Heart right ventricle (tissue), 16 donors: Measurements from ENCODE around the gene MSH6. TPM values are rescaled to one million over a fixed set of nuclear protein-coding genes. Genes with fewer than 3 reads are reported as not detected.

Source experiments
- ATAC-seq, 8 donors: fragments of 200-7000 bp; cut with Tn5 transposase; one replicate each; pipeline ENCODE4 v1.9.1; 2020; ENCODE audit warnings: mild to moderate bottlenecking in 8 of 8, moderate library complexity in 8 of 8, moderate number of reproducible peaks in 1 of 8
- DNase-seq, 2 donors: peaks; one replicate each; pipeline ENCODE4 v3.0.0-alpha.2; 2020
- H3K27ac ChIP-seq, 10 donors: fragments of 200-600 bp; sonication (generic) in 2 of 10; one replicate each; pipeline versions ENCODE4 v1.5.0 to v1.8.0; 2020 to 2022; ENCODE audit warnings: mild to moderate bottlenecking in 3 of 10
- H3K27me3 ChIP-seq, 7 donors: fragments of 200-600 bp; one replicate each; pipeline ENCODE4 v1.8.0; 2021 to 2022; ENCODE audit warnings: mild to moderate bottlenecking in 2 of 7
- H3K36me3 ChIP-seq, 9 donors: fragments of 200-600 bp; sonication (generic) in 1 of 9; one replicate each; pipeline versions ENCODE4 v1.5.0 to v1.8.0; 2020 to 2022; ENCODE audit warnings: mild to moderate bottlenecking in 2 of 9
- H3K4me1 ChIP-seq, 9 donors: fragments of 200-600 bp; sonication (generic) in 1 of 9; one replicate each; pipeline versions ENCODE4 v1.5.0 to v1.8.0; 2020 to 2022; ENCODE audit warnings: mild to moderate bottlenecking in 4 of 9
- H3K4me3 ChIP-seq, 10 donors: fragments of 200-600 bp; sonication (generic) in 2 of 10; one replicate each; pipeline versions ENCODE4 v1.5.0 to v1.8.0; 2020 to 2022; ENCODE audit warnings: mild to moderate bottlenecking in 7 of 10, moderate library complexity in 2 of 10
- H3K9me3 ChIP-seq, 11 donors: fragments of 200-600 bp in 10 of 11; sonication (generic) in 2 of 11; one replicate each; pipeline versions ENCODE4 v1.5.0 to v1.8.0; 2013 to 2022; ENCODE audit warnings: mild to moderate bottlenecking in 2 of 11, control low read depth in 1 of 11, moderate library complexity in 1 of 11
- CTCF ChIP-seq, 9 donors: fragments of 200-600 bp; sonication (generic) in 2 of 9; IDR thresholded peaks; one replicate each; pipeline versions ENCODE4 v1.5.0 to v1.8.0; 2021 to 2022; ENCODE audit warnings: antibody characterized with exemption in 9 of 9, mild to moderate bottlenecking in 5 of 9, moderate library complexity in 1 of 9
- WGBS, 2 donors: extraction: QIAGEN DNeasy Blood & Tissue Kit; methylation state at CpG; one replicate each; pipeline ENCODE4 v1.1.7; 2013; ENCODE audit warnings: inconsistent platforms in 1 of 2; 5-methylcytosine and 5-hydroxymethylcytosine counted together
- intact Hi-C, 10 donors: fragments of 100-400 bp; cut with DNase I; formaldehyde crosslinking; loops; one replicate each; pipeline versions ENCODE4 v1.11.1 to v1.14.2; 2022
- polyA plus RNA-seq, 2 donors: library from polyadenylated mRNA; stranded (reverse); fragments of 200-250 nt; gene quantifications; one replicate each; pipeline ENCODE4 v1.2.3, GENCODE V29; 2013
- total RNA-seq, 10 donors: library from RNA; stranded (reverse); fragmentation: NEBNext Ultra II Directional in 3 of 10; extraction: Animal tissue kit (Norgen Biotek cat#: 25700) in 3 of 10; gene quantifications; one replicate each; pipeline versions ENCODE4 v1.2.1 to v1.2.4, GENCODE V29; 2021 to 2023
- donor health status: Arrhythmogenic right ventricular cardiomyopathy.
- donor health status: ischemic (EF 13 %, LVEDD 7.1; RV severe dilation, severe dysfunction).
- donor health status: healthy with polysubstance abuse.
- donor health status: DM: no; HTN: yes; CAD: no.
- donor health status: DM: no; HTN: no; CAD: no.
- donor health status: ischemic (EF 25% LVEDD 6.9; RV normal size, moderate dysfunction).
- donor health status: ischemic (EF 25% LVEDD 5.7; RV mildly dilated, moderate dysfunction).
- donor health status: healthy.
- donor health status: DM: yes; HTN: yes; CAD: no.
- donor health status: Ischemic cardiomyopathy.
- donor health status: ischemic (EF 35%, LVEDD 5.7; RV mildly dilated, moderate dysfunction).
- donor health status: nonischemic (EF 11% LVEDD 7.7; RV severe dilation, severe dysfunction).
- donor health status: DM: yes; HTN: yes; CAD: no.
- donor health status: PGD.
- donor health status: ischemic (EF 29% LVEDD 5.4; RV normal size, mild dysfunction).
- donor health status: nonischemic (EF 23%, LVEDD 6.1; RV moderate dilation, normal function).

MSH6 gene
- total and polyA plus RNA-seq, 12 donors: 4.5 to 25.2 (median 21.0) TPM

GRCh38 chr2:47809903-47810302 lies 27.0 kb downstream of the MSH6 start:
- Histone ChIP-seq H3K27ac (no peak overlapping the region), H3K36me3 (peaks cover 0 to 100% (median 46%) of the 10 kb centered on the region in 9 donors), H3K4me3 (no peak overlapping the region), H3K4me1 (peaks cover 0 to 20% (median 0%) of the 10 kb centered on the region in 9 donors), H3K9me3 (no peaks in the 10 kb centered on the region), H3K27me3 (no peaks in the 10 kb centered on the region)
- DNase-seq (no peak), ATAC-seq (no peak)
- WGBS, 2 donors: 75 to 87% methylated on average over 2 of the region's 2 CpGs
- intact Hi-C loops: no loop called here
- no peak for TF ChIP-seq CTCF (IDR thresholded peaks at IDR 0.05)

- ATAC-seq: no peak
- peaks cover 0 to 100% (median 39%) of the 10 kb centered on the region in 9 donors for H3K36me3 ChIP-seq
- no peak overlapping the region for H3K27ac ChIP-seq
- peaks cover 0 to 18% (median 0%) of the 10 kb centered on the region in 9 donors for H3K4me1 ChIP-seq
- H3K4me3 ChIP-seq: no peak overlapping the region
- no peaks in the 10 kb centered on the region for H3K9me3 ChIP-seq
- H3K27me3 ChIP-seq: no peaks in the 10 kb centered on the region
- no peak for DNase-seq
- no peak for TF ChIP-seq CTCF (IDR thresholded peaks at IDR 0.05)
- intact Hi-C loops: no loop called here
Measured at GRCh38 chr2:47810850-47811249, 27.9 kb downstream of the MSH6 start.

- ATAC-seq: no peak
Measured at GRCh38 chr2:47811668-47812067, 28.7 kb downstream of the MSH6 start.

GRCh38 chr2:47815764-47816163 lies 32.8 kb downstream of the MSH6 start:
- intact Hi-C loops: no loop called here
- Histone ChIP-seq H3K36me3 (peaks cover 0 to 100% (median 45%) of the 10 kb centered on the region in 9 donors), H3K27ac (no peak overlapping the region), H3K4me3 (no peak overlapping the region), H3K9me3 (no peaks in the 10 kb centered on the region), H3K4me1 (peaks cover 0 to 9% (median 0%) of the 10 kb centered on the region in 9 donors), H3K27me3 (no peaks in the 10 kb centered on the region)
- 92 to 98% methylated on average over 10 of the region's 10 CpGs for WGBS, 2 donors
- no peak for TF ChIP-seq CTCF (IDR thresholded peaks at IDR 0.05)
- DNase-seq: no peak
- no peak for ATAC-seq

More at GRCh38 chr2:47811668-47812067, 28.7 kb downstream of the MSH6 start:
- intact Hi-C loops: no loop called here
- no peak for TF ChIP-seq CTCF (IDR thresholded peaks at IDR 0.05)
- H3K27ac ChIP-seq: no peak overlapping the region
- H3K27me3 ChIP-seq: no peaks in the 10 kb centered on the region
- H3K4me3 ChIP-seq: no peak overlapping the region
- 62 to 91% methylated on average over 1 of the region's 1 CpG for WGBS, 2 donors
- peaks cover 0 to 9% (median 0%) of the 10 kb centered on the region in 9 donors for H3K4me1 ChIP-seq
- no peak for DNase-seq
- no peaks in the 10 kb centered on the region for H3K9me3 ChIP-seq
- peaks cover 0 to 100% (median 37%) of the 10 kb centered on the region in 9 donors for H3K36me3 ChIP-seq
